Measurements from ENCODE around the gene MSANTD2.

Gene MSANTD2

GRCh38 chr11:124769806-124770774, 30.1 kb downstream of the MSANTD2 start:
- no peak for DNase-seq

- DNase-seq: no peak
Observed at GRCh38 chr11:124768914-124769313, 31.3 kb downstream of the MSANTD2 start.

- DNase-seq: no peak
Observed at GRCh38 chr11:124766156-124766555, 34.0 kb downstream of the MSANTD2 start.

- peak; percentile 4 for DNase-seq
Observed at GRCh38 chr11:124763156-124763947, 36.9 kb downstream of the MSANTD2 start.

- no peak for DNase-seq
Observed at GRCh38 chr11:124762624-124763155, 37.5 kb downstream of the MSANTD2 start.

- DNase-seq: no peak
Observed at GRCh38 chr11:124762105-124762623, 38.0 kb downstream of the MSANTD2 start, which contains the start of gene ESAM. Gene ESAM (minus strand): TSS chr11:124762290. CDS start chr11:124762154, 136 bp downstream.

- DNase-seq: no peak
Observed at GRCh38 chr11:124761301-124762104, 38.7 kb downstream of the MSANTD2 start.

- DNase-seq: no peak
Observed at GRCh38 chr11:124760806-124761205, 39.4 kb downstream of the MSANTD2 start.

- DNase-seq: no peak
Observed at GRCh38 chr11:124760205-124760652, 40.0 kb downstream of the MSANTD2 start.

- no peak for DNase-seq
Observed at GRCh38 chr11:124759266-124760204, 40.7 kb downstream of the MSANTD2 start.

GRCh38 chr11:124758355-124759265, 41.6 kb downstream of the MSANTD2 start:
- DNase-seq: no peak

- no peak for DNase-seq
Observed at GRCh38 chr11:124757320-124757719, 42.9 kb downstream of the MSANTD2 start.

GRCh38 chr11:124756753-124757227, 43.4 kb downstream of the MSANTD2 start:
- no peak for DNase-seq

GRCh38 chr11:124756033-124756752, 44.0 kb downstream of the MSANTD2 start:
- no peak for DNase-seq

GRCh38 chr11:124754710-124755109, 45.5 kb downstream of the MSANTD2 start:
- no peak for DNase-seq

- no peak for DNase-seq
Observed at GRCh38 chr11:124754309-124754708, 45.9 kb downstream of the MSANTD2 start.

GRCh38 chr11:124753624-124754023, 46.6 kb downstream of the MSANTD2 start:
- no peak for DNase-seq

- DNase-seq: no peak
Observed at GRCh38 chr11:124753205-124753604, 47.0 kb downstream of the MSANTD2 start.
